HepG2 (cell line): ENCODE data around the gene SCMH1. TPM values are rescaled to one million over a fixed set of nuclear protein-coding genes. Genes with fewer than 3 reads are reported as not detected.

ENCODE experiments used
- ATAC-seq: fragments of 200-7000 bp; cut with Tn5 transposase; 3 replicates; pipeline ENCODE4 v1.9.1; 2020; ENCODE audit warnings: mild to moderate bottlenecking, moderate library complexity
- BruUV-seq: library from RNA; stranded (reverse); fragments of 400-500 nt; replicated peaks from 2 replicates; lab custom pipeline; 2021; lab: Mats Ljungman, UMichigan
- CTCF ChIA-PET: fragments of 300-600 bp; formaldehyde crosslinking; extraction: SDS; loops from one replicate; lab custom pipeline; 2021; ENCODE audit warnings: low total read pairs, inconsistent platforms, low intra/inter-chr PET ratio; lab: Yijun Ruan, JAX
- POLR2A ChIA-PET: fragments of 350-600 bp; sonication (Branson Sonifier 250); formaldehyde crosslinking; loops from one replicate; lab custom pipeline; 2020; ENCODE audit warnings: antibody characterized with exemption, inconsistent platforms; lab: Yijun Ruan, JAX
- DNase-seq: peaks from one replicate; pipeline ENCODE4 v3.0.0-alpha.2; 2015; ENCODE audit warnings: low spot score
- FAIRE-seq: peaks from 3 replicates; lab custom pipeline; 2011; peaks lifted over from hg19 to GRCh38; lab: Jason Lieb, UNC
- H2AFZ ChIP-seq: one replicate; pipeline ENCODE4 v1.6.1; 2011; ENCODE audit warnings: low read length, inconsistent platforms
- H3K27ac ChIP-seq: fragments of 300-600 bp; 3 replicates; pipeline ENCODE4 v1.8.0; 2011; ENCODE audit warnings: mixed run types, mild to moderate bottlenecking, mixed read lengths, low read length, inconsistent platforms; ENCODE audit not compliant: insufficient read depth; ENCODE audit errors: extremely low read length
- H3K27me3 ChIP-seq, 2 experiments: fragments of 200-600 bp in 1 of 2; 2 replicates in 1 of 2; 3 replicates in 1 of 2; pipeline versions ENCODE4 v1.6.0 to v1.8.0; 2011; ENCODE audit warnings: low read length in 2 of 2, mild to moderate bottlenecking in 2 of 2, moderate library complexity in 2 of 2, inconsistent platforms in 1 of 2; ENCODE audit not compliant: insufficient read depth in 2 of 2, control insufficient read depth in 1 of 2
- H3K36me3 ChIP-seq, 2 experiments: fragments of 200-600 bp in 1 of 2; replicated peaks in 1 of 2; 2 replicates in 1 of 2; 3 replicates in 1 of 2; pipeline versions ENCODE4 v1.5.1 to v1.8.0; 2011; ENCODE audit warnings: low read length in 2 of 2, inconsistent platforms in 1 of 2; ENCODE audit not compliant: insufficient read depth in 2 of 2, control insufficient read depth in 1 of 2
- H3K4me1 ChIP-seq: 2 replicates; pipeline ENCODE4 v1.5.1; 2012; ENCODE audit warnings: low read length, inconsistent platforms; ENCODE audit not compliant: insufficient read depth
- H3K4me2 ChIP-seq: 2 replicates; pipeline ENCODE4 v1.6.0; 2011; ENCODE audit warnings: low read depth, low read length, inconsistent platforms
- H3K4me3 ChIP-seq, 3 experiments: fragments of 200-600 bp in 1 of 3; sonication (generic), shearing (Covaris generic) in 1 of 3; replicated peaks in 1 of 3; 2 replicates each; pipeline ENCODE4 v1.5.1; 2011 to 2016; ENCODE audit warnings: low read length in 3 of 3, inconsistent platforms in 2 of 3, low read depth in 2 of 3, mild to moderate bottlenecking in 2 of 3, control low read depth in 1 of 3, mixed read lengths in 1 of 3; ENCODE audit not compliant: insufficient read depth in 1 of 3
- H3K79me2 ChIP-seq: one replicate; pipeline ENCODE4 v1.6.1; 2011; ENCODE audit warnings: low read length, inconsistent platforms; ENCODE audit not compliant: insufficient read depth
- H3K9ac ChIP-seq: 2 replicates; pipeline ENCODE4 v1.6.0; 2011; ENCODE audit warnings: mild to moderate bottlenecking, low read depth, low read length, inconsistent platforms; ENCODE audit not compliant: insufficient read depth
- H3K9me3 ChIP-seq: 2 replicates; pipeline ENCODE4 v1.5.1; 2012; ENCODE audit warnings: mild to moderate bottlenecking, low read length
- H4K20me1 ChIP-seq: 2 replicates; pipeline ENCODE4 v1.6.0; 2011; ENCODE audit warnings: inconsistent platforms, mild to moderate bottlenecking, low read length, moderate library complexity; ENCODE audit not compliant: insufficient read depth
- CENPBD1 ChIP-seq: sonication (generic); formaldehyde crosslinking; IDR thresholded peaks from 2 replicates; pipeline ENCODE4 v1.8.0; 2022; ENCODE audit warnings: missing genetic modification reagents, low read depth, mild to moderate bottlenecking, borderline replicate concordance
- CERS6 ChIP-seq: sonication (generic); formaldehyde crosslinking; IDR thresholded peaks from 2 replicates; pipeline ENCODE4 v1.5.0; 2020; ENCODE audit warnings: missing genetic modification reagents
- CREM ChIP-seq, 2 experiments: sonication (generic) in 1 of 2; formaldehyde crosslinking in 1 of 2; IDR thresholded peaks; 2 replicates each; pipeline versions ENCODE4 v1.4.0 to v1.6.1; 2016 to 2020; ENCODE audit warnings: antibody characterized with exemption in 1 of 2, mild to moderate bottlenecking in 1 of 2, missing genetic modification reagents in 1 of 2
- CTCF ChIP-seq: sonication (generic); formaldehyde crosslinking; IDR thresholded peaks from 2 replicates; pipeline ENCODE4 v1.5.0; 2020; ENCODE audit warnings: mild to moderate bottlenecking, missing genetic modification reagents, moderate library complexity
- DPF2 ChIP-seq: sonication (generic); formaldehyde crosslinking; IDR thresholded peaks from 2 replicates; pipeline ENCODE4 v1.4.0; 2020; ENCODE audit warnings: mild to moderate bottlenecking, low read depth, missing genetic modification reagents, borderline replicate concordance
- EED ChIP-seq: sonication (generic); formaldehyde crosslinking; IDR thresholded peaks from 2 replicates; pipeline ENCODE4 v1.5.0; 2020; ENCODE audit warnings: mild to moderate bottlenecking, missing genetic modification reagents
- HMG20B ChIP-seq: conservative IDR thresholded peaks from 2 replicates; pipeline ENCODE4 v1.6.1; 2016; ENCODE audit warnings: missing genetic modification reagents, missing compliant biosample characterization
- MED1 ChIP-seq: sonication (generic); formaldehyde crosslinking; IDR thresholded peaks from 2 replicates; pipeline ENCODE4 v1.4.0; 2020; ENCODE audit warnings: missing genetic modification reagents
- REL ChIP-seq: sonication (generic); formaldehyde crosslinking; conservative IDR thresholded peaks from 2 replicates; pipeline ENCODE4 v1.8.0; 2022; ENCODE audit warnings: mild to moderate bottlenecking, missing genetic modification reagents, moderate library complexity
- SALL2 ChIP-seq: sonication (generic); formaldehyde crosslinking; IDR thresholded peaks from 2 replicates; pipeline ENCODE4 v1.8.1; 2023; ENCODE audit warnings: mild to moderate bottlenecking, missing genetic modification reagents, inconsistent platforms
- SP2 ChIP-seq: sonication (generic); formaldehyde crosslinking; IDR thresholded peaks from 2 replicates; pipeline ENCODE4 v1.5.1; 2020; ENCODE audit warnings: mild to moderate bottlenecking, missing genetic modification reagents
- TOPORS ChIP-seq: sonication (generic); formaldehyde crosslinking; IDR thresholded peaks from 2 replicates; pipeline ENCODE4 v1.8.0; 2023; ENCODE audit warnings: mild to moderate bottlenecking, missing genetic modification reagents
- XBP1 ChIP-seq: sonication (generic); formaldehyde crosslinking; IDR thresholded peaks from 2 replicates; pipeline ENCODE4 v1.5.0; 2020; ENCODE audit warnings: missing genetic modification reagents
- ZBTB3 ChIP-seq: sonication (generic); formaldehyde crosslinking; IDR thresholded peaks from 2 replicates; pipeline ENCODE4 v1.4.0; 2020; ENCODE audit warnings: low read depth, mild to moderate bottlenecking, moderate library complexity, missing genetic modification reagents, borderline replicate concordance
- ZNF143 ChIP-seq: sonication (generic); formaldehyde crosslinking; IDR thresholded peaks from 2 replicates; pipeline ENCODE4 v1.4.0; 2020; ENCODE audit warnings: missing genetic modification reagents
- ZNF230 ChIP-seq: sonication (generic); formaldehyde crosslinking; IDR thresholded peaks from 2 replicates; pipeline ENCODE4 v1.4.0; 2020; ENCODE audit warnings: mild to moderate bottlenecking, missing genetic modification reagents
- ZNF570 ChIP-seq: sonication (generic); formaldehyde crosslinking; IDR thresholded peaks from 2 replicates; pipeline ENCODE4 v1.4.0; 2020; ENCODE audit warnings: mild to moderate bottlenecking, missing genetic modification reagents, borderline replicate concordance
- ZNF639 ChIP-seq: conservative IDR thresholded peaks from 2 replicates; pipeline ENCODE4 v1.6.1; 2018; ENCODE audit warnings: missing genetic modification reagents
- WGBS: methylation state at CpG from one replicate; pipeline ENCODE4 v1.1.6; 2017; ENCODE audit warnings: low lambda C conversion rate; 5-methylcytosine and 5-hydroxymethylcytosine counted together
- in situ Hi-C: cut with HindIII; loops from 2 replicates; pipeline ENCODE4 v1.10.0; 2017; ENCODE audit warnings: low pct_unique_long_range_greater_than_20kb; ENCODE audit not compliant: extremely low pct_ligation_motif_present
- intact Hi-C: fragments of 100-400 bp; cut with micrococcal nuclease; formaldehyde crosslinking; loops from one replicate; pipeline ENCODE4 v1.10.0; 2022; ENCODE audit not compliant: unreplicated experiment
- polyA plus RNA-seq, 8 experiments: library from polyadenylated mRNA; depleted of rRNA in 3 of 8; stranded (reverse) in 7 of 8; unstranded in 1 of 8; fragments of >200 nt; fragmentation: Illumina TruSeq in 4 of 8; extraction: Trizol in 4 of 8; gene quantifications; 2 replicates each; pipeline versions ENCODE4 v1.2.1 to v1.2.3, GENCODE V29; 2011 to 2016; ENCODE audit warnings: low read depth in 4 of 8, missing spikeins in 1 of 8, mixed read lengths in 1 of 8; ENCODE audit not compliant: insufficient read depth in 1 of 8
- total RNA-seq, 5 experiments: library from RNA; depleted of rRNA; stranded (reverse); fragments of >200 nt; fragmentation: Illumina TruSeq; extraction: Trizol; gene quantifications; 2 replicates each; pipeline ENCODE4 v1.2.3, GENCODE V29; 2016; ENCODE audit warnings: low read depth in 1 of 5

Gene SCMH1
- total and polyA plus RNA-seq, 2 of the 13 experiments (the other 11 are each of a cell fraction or from before 2014, with no cell fraction given), result 41.8 to 52.6 TPM

GRCh38 chr1:40997096-40997495 lies 245.0 kb downstream of the SCMH1 start:
- H3K4me1 ChIP-seq, result no peaks in the 10 kb centered on the region
- DNase-seq, result no peak
- intact Hi-C loops, result no loop called here
- H3K9me3 ChIP-seq, result no peaks in the 10 kb centered on the region
- FAIRE-seq, result no peak
- no peak overlapping the region for H3K9ac ChIP-seq
- no peak overlapping the region for H3K4me2 ChIP-seq
- TF ChIP-seq CTCF (CRISPR knock-in tag) (no peak), ZNF570 (CRISPR knock-in tag) (no peak), EED (CRISPR knock-in tag) (no peak), ZNF639 (no peak), SP2 (CRISPR knock-in tag) (no peak), ZNF143 (CRISPR knock-in tag) (no peak), SALL2 (no peak), REL (CRISPR knock-in tag) (no peak), XBP1 (CRISPR knock-in tag) (no peak), CREM (IDR thresholded peaks at IDR 0.05) (no peak), CREM (CRISPR knock-in tag; IDR thresholded peaks at IDR 0.05) (no peak), ZNF230 (no peak), MED1 (no peak), CERS6 (no peak), DPF2 (CRISPR knock-in tag) (no peak), CENPBD1 (CRISPR knock-in tag) (no peak), ZBTB3 (no peak), TOPORS (CRISPR knock-in tag) (no peak), HMG20B (no peak)
- no peak overlapping the region for H2AFZ ChIP-seq
- CTCF ChIA-PET, result no interaction called here
- in situ Hi-C loops, result no loop called here
- no peaks in the 10 kb centered on the region for H3K27me3 ChIP-seq
- H4K20me1 ChIP-seq, result no peaks in the 10 kb centered on the region
- POLR2A ChIA-PET, result interaction anchor here (3.1 kb wide), 1 partner anchor 17 kb away, joined by 8 read pairs; the partner anchor contains the start of gene CTPS1
- peaks cover 34 to 86% of the 10 kb centered on the region in 2 experiments for H3K36me3 ChIP-seq
- ATAC-seq, result no peak
- WGBS, result 98% methylated on average over 8 of the region's 8 CpGs
- H3K79me2 ChIP-seq, result no peaks in the 10 kb centered on the region
- H3K4me3 ChIP-seq, result no peak overlapping the region
- no peak overlapping the region for H3K27ac ChIP-seq
- BruUV-seq, result no TSS peak
